Mucosa of descending colon (tissue), 3 donors: Measurements from ENCODE around the gene IRF9. TPM values are rescaled to one million over a fixed set of nuclear protein-coding genes. Genes with fewer than 3 reads are reported as not detected.

Source experiments
- ATAC-seq: fragments of 200-7000 bp; cut with Tn5 transposase; one replicate; pipeline ENCODE4 v1.9.1; 2020; ENCODE audit warnings: mild to moderate bottlenecking, moderate library complexity
- DNase-seq, 3 donors: peaks; one replicate each; pipeline ENCODE4 v3.0.0-alpha.2; 2020
- H3K36me3 ChIP-seq: fragments of 200-600 bp; one replicate; pipeline ENCODE4 v1.8.0; 2021; ENCODE audit warnings: low read depth, mild to moderate bottlenecking
- H3K4me1 ChIP-seq: fragments of 200-600 bp; one replicate; pipeline ENCODE4 v1.8.0; 2021; ENCODE audit warnings: low read depth, mild to moderate bottlenecking
- H3K4me3 ChIP-seq: fragments of 200-600 bp; one replicate; pipeline ENCODE4 v1.8.0; 2021; ENCODE audit warnings: mild to moderate bottlenecking
- H3K9me3 ChIP-seq: fragments of 200-600 bp; one replicate; pipeline ENCODE4 v1.8.0; 2021; ENCODE audit warnings: mild to moderate bottlenecking
- intact Hi-C, 2 donors: fragments of 100-400 bp; cut with DNase I in 1 of 2; cut with micrococcal nuclease in 1 of 2; formaldehyde crosslinking; loops; one replicate each; pipeline versions ENCODE4 v1.11.0 to v1.11.1; 2022; cut with DNase I, micrococcal nuclease
- total RNA-seq, 3 donors: library from RNA; stranded (reverse); fragmentation: NEBNext Ultra II Directional in 2 of 3; extraction: Animal tissue kit (Norgen Biotek cat#: 25700) in 2 of 3; gene quantifications; one replicate each; pipeline versions ENCODE4 v1.2.1 to v1.2.4, GENCODE V29; 2021 to 2023
- TF ChIP-seq, protein P1 (sequence below): fragments of 200-600 bp; IDR thresholded peaks from one replicate; pipeline ENCODE4 v1.8.0; 2022; ENCODE audit warnings: antibody characterized with exemption, mild to moderate bottlenecking
- donor health status: DM: no; HTN: no; CAD: no; lungs with moderate emphysema.
- donor health status: DM: no; HTN: no; CAD: no.
- donor health status: DM: no; HTN: yes; CAD: no.

The IRF9 gene
- total RNA-seq, 3 donors from 2014 or later = 78.7 to 119 (median 103) TPM

- Histone ChIP-seq H3K4me3 (no peak overlapping the region), H3K4me1 (no peaks in the 10 kb centered on the region), H3K9me3 (no peaks in the 10 kb centered on the region), H3K36me3 (no peaks in the 10 kb centered on the region)
- intact Hi-C loops = no loop called here
- ATAC-seq (no peak), DNase-seq (no peak)
- TF ChIP-seq, protein P1, sequence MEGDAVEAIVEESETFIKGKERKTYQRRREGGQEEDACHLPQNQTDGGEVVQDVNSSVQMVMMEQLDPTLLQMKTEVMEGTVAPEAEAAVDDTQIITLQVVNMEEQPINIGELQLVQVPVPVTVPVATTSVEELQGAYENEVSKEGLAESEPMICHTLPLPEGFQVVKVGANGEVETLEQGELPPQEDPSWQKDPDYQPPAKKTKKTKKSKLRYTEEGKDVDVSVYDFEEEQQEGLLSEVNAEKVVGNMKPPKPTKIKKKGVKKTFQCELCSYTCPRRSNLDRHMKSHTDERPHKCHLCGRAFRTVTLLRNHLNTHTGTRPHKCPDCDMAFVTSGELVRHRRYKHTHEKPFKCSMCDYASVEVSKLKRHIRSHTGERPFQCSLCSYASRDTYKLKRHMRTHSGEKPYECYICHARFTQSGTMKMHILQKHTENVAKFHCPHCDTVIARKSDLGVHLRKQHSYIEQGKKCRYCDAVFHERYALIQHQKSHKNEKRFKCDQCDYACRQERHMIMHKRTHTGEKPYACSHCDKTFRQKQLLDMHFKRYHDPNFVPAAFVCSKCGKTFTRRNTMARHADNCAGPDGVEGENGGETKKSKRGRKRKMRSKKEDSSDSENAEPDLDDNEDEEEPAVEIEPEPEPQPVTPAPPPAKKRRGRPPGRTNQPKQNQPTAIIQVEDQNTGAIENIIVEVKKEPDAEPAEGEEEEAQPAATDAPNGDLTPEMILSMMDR = no peak
Measured at GRCh38 chr14:24182110-24182882, 21.2 kb downstream of the IRF9 start.

- no peaks in the 10 kb centered on the region for H3K36me3 ChIP-seq
- ATAC-seq (no peak), DNase-seq (no peak)
- intact Hi-C loops = no loop called here
- H3K9me3 ChIP-seq = no peaks in the 10 kb centered on the region
- H3K4me3 ChIP-seq = no peak overlapping the region
- peaks cover 6% of the 10 kb centered on the region for H3K4me1 ChIP-seq
- TF ChIP-seq, protein P1 = no peak
Measured at GRCh38 chr14:24183014-24183481, 22.0 kb downstream of the IRF9 start.

DNA sequence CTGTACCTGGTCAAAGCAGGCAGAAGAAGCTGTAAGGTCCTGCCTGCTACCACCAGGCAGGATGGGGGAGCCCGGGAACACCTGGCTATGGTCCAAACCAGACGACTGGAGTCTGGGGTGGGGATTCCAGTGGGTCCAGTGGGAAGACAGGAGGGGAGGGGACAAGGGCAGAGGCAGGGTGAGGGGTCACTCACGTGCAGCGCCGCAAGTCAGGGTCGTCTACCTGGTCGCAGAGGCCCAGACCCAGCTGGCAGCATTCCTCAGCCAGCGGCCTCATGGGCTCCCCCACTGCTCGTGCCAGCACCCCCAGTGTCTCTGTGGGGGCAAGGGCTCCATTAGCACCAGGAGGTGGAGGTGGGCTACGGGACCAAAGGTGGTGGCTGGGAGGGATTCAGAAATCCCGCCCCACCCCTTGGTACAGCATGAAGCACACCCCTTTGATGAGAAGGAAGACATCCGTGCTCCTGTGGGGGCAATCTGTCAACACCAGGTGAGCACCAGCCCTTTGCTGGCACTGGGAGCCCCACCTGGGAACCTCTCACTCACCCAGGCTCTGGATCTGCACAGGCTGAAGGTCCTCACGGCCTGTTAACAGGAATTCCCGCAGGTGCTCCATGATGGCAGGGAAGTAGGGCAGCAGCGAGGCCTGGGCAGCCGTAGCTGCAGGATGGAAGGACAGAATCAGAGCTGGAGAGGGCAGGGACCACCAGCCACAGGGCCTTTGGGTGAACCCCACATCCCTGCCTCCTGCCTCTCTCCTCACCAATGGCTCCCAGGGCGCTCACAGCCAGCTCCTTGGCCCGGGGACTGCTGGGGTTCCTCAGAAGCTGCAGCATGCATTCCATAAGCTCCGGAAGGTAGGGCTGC is 23.3 kb downstream of the IRF9 start:
- intact Hi-C loops = no loop called here
- ATAC-seq = no peak
- TF ChIP-seq, protein P1 = no peak

DNA sequence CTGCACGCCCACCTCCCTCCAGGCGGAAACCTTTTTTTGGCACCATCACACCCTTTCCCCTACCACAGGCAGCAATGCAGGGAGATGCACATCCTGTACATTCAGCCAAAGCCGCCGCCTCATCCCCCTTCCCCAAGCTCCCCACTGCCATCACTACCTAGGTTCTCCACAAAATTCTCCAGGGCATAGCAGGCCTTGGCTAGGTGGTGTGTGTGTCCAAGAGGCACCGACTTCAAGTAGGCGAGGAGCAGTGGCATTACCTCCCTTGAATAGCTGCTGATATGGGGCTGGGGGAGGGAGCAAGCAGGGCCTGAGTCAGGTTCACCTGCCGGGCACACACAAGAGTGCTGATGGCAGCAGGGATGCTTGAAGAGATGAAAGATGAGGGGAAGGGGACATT is 24.0 kb downstream of the IRF9 start:
- H3K9me3 ChIP-seq = no peaks in the 10 kb centered on the region
- TF ChIP-seq, protein P1 = no peak

More for the DNA sequence above, 23.3 kb downstream of the IRF9 start:
- Histone ChIP-seq H3K4me1 (peaks cover 7% of the 10 kb centered on the region), H3K4me3 (no peak overlapping the region), H3K36me3 (no peaks in the 10 kb centered on the region), H3K9me3 (no peaks in the 10 kb centered on the region)
- no peak for DNase-seq

DNA sequence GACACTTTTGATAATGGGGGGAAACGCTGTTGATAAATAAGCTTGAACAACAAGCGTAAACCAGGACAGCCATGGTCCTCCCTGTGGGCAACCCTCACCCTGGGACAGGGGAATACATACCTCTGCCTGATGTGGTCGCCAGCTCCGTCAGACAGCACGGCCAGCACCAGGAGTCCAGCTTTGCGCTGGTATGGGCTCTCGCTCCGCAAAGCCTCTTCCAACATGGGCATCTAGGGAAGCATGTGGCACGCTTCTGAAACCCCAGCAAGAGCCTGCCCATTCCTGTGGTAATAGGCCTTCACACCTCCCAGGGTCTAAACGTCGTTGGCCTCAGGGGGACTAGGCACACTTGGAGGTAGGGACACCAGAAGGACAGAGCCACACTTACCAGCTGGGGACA is 24.7 kb downstream of the IRF9 start:
- intact Hi-C loops = no loop called here
- DNase-seq (no peak), ATAC-seq (no peak)
- TF ChIP-seq, protein P1 = no peak
- no peaks in the 10 kb centered on the region for H3K9me3 ChIP-seq
- H3K36me3 ChIP-seq = no peaks in the 10 kb centered on the region
- peaks cover 7% of the 10 kb centered on the region for H3K4me1 ChIP-seq
- H3K4me3 ChIP-seq = no peak overlapping the region

More for the DNA sequence above, 24.0 kb downstream of the IRF9 start:
- Histone ChIP-seq H3K36me3 (no peaks in the 10 kb centered on the region), H3K4me1 (peaks cover 7% of the 10 kb centered on the region), H3K4me3 (no peak overlapping the region)
- intact Hi-C loops = no loop called here
- DNase-seq (no peak), ATAC-seq (no peak)
